HEK293 (cell line): ENCODE results near the gene SLC20A1.
A peak's percentile ranks its signal among the peaks of the same experiment; 100 is the strongest.

Source experiments
- CTCF ChIA-PET: fragments of 350-600 bp; formaldehyde crosslinking; extraction: SDS; loops from one replicate; lab custom pipeline; 2021; ENCODE audit warnings: antibody characterized with exemption; lab: Yijun Ruan, JAX
- POLR2A ChIA-PET: fragments of 300-600 bp; formaldehyde crosslinking; extraction: SDS; loops from one replicate; lab custom pipeline; 2020; ENCODE audit warnings: antibody characterized with exemption, inconsistent platforms; lab: Yijun Ruan, JAX
- H3K27ac ChIP-seq: fragments of 200-500 bp; sonication (Bioruptor generic); 2 replicates; pipeline ENCODE4 v1.5.1; 2014; ENCODE audit warnings: low read depth, low read length, control low read depth, inconsistent platforms; ENCODE audit errors: extremely low read depth
- H3K36me3 ChIP-seq, 2 experiments: fragments of 200-500 bp in 1 of 2; sonication (Bioruptor generic) in 1 of 2; 1 replicate in 1 of 2; 2 replicates in 1 of 2; pipeline ENCODE4 v1.5.1; 2014 to 2017; ENCODE audit warnings: inconsistent platforms in 2 of 2, low read length in 2 of 2; ENCODE audit not compliant: control insufficient read depth in 2 of 2, insufficient read depth in 1 of 2
- H3K4me1 ChIP-seq: fragments of 200-500 bp; sonication (Bioruptor generic); 2 replicates; pipeline ENCODE4 v1.5.1; 2014; ENCODE audit warnings: mild to moderate bottlenecking, low read length, inconsistent platforms; ENCODE audit not compliant: control insufficient read depth, insufficient read depth
- H3K4me3 ChIP-seq: 2 replicates; pipeline ENCODE4 v1.5.1; 2011; ENCODE audit warnings: low read depth, mild to moderate bottlenecking, control low read depth, low read length, moderate library complexity
- H3K9me3 ChIP-seq: fragments of 200-500 bp; sonication (Bioruptor generic); 2 replicates; pipeline ENCODE4 v1.5.1; 2014; ENCODE audit warnings: low read depth, low read length, inconsistent platforms; ENCODE audit not compliant: control insufficient read depth, insufficient read depth
- HOXC10 ChIP-seq: sonication (generic); formaldehyde crosslinking; IDR thresholded peaks from 2 replicates; pipeline ENCODE4 v1.8.1; 2023; ENCODE audit warnings: mild to moderate bottlenecking, missing genetic modification reagents
- IKZF3 ChIP-seq: fragments of 450-650 bp; IDR thresholded peaks from 2 replicates; pipeline ENCODE4 v1.5.0; 2018; ENCODE audit warnings: missing biosample characterization, mild to moderate bottlenecking, missing genetic modification characterization, moderate library complexity
- YY1 ChIP-seq: fragments of 450-650 bp; formaldehyde crosslinking; IDR thresholded peaks from 2 replicates; pipeline ENCODE4 v1.5.1; 2018; ENCODE audit warnings: missing biosample characterization, missing genetic modification characterization
- ZBTB8A ChIP-seq: fragments of 450-650 bp; formaldehyde crosslinking; IDR thresholded peaks from 2 replicates; pipeline ENCODE4 v1.5.1; 2016; ENCODE audit warnings: missing biosample characterization, missing genetic modification characterization
- ZNF398 ChIP-seq: fragments of 450-650 bp; formaldehyde crosslinking; IDR thresholded peaks from 2 replicates; pipeline ENCODE4 v1.5.1; 2017; ENCODE audit warnings: missing biosample characterization, missing genetic modification characterization
- ZNF423 ChIP-seq: fragments of 450-650 bp; formaldehyde crosslinking; IDR thresholded peaks from 2 replicates; pipeline ENCODE4 v1.5.1; 2016; ENCODE audit warnings: missing biosample characterization, missing genetic modification characterization
- ZNF580 ChIP-seq: fragments of 450-650 bp; formaldehyde crosslinking; IDR thresholded peaks from 2 replicates; pipeline ENCODE4 v1.5.1; 2016; ENCODE audit warnings: missing biosample characterization, missing genetic modification characterization
- ZNF626 ChIP-seq: fragments of 450-650 bp; sonication (Bioruptor Pico); formaldehyde crosslinking; IDR thresholded peaks from 2 replicates; pipeline ENCODE4 v1.5.1; 2018; ENCODE audit warnings: missing biosample characterization, missing genetic modification characterization, inconsistent platforms
- ZSCAN30 ChIP-seq: fragments of 450-650 bp; IDR thresholded peaks from 2 replicates; pipeline ENCODE4 v1.5.1; 2018; ENCODE audit warnings: missing biosample characterization, mild to moderate bottlenecking, missing genetic modification characterization, moderate library complexity
- TF ChIP-seq, protein P1 (sequence below): sonication (generic); formaldehyde crosslinking; IDR thresholded peaks from 2 replicates; pipeline ENCODE4 v1.8.1; 2022; ENCODE audit warnings: mild to moderate bottlenecking, moderate library complexity, missing genetic modification reagents
- TF ChIP-seq, protein P2 (sequence below): fragments of 450-650 bp; formaldehyde crosslinking; IDR thresholded peaks from 2 replicates; pipeline ENCODE4 v1.5.1; 2017; ENCODE audit warnings: missing biosample characterization, missing genetic modification characterization
- TF ChIP-seq, protein P3 (sequence below): fragments of 450-650 bp; formaldehyde crosslinking; IDR thresholded peaks from 2 replicates; pipeline ENCODE4 v1.5.1; 2016; ENCODE audit warnings: missing biosample characterization, missing genetic modification characterization

The SLC20A1 gene

DNA sequence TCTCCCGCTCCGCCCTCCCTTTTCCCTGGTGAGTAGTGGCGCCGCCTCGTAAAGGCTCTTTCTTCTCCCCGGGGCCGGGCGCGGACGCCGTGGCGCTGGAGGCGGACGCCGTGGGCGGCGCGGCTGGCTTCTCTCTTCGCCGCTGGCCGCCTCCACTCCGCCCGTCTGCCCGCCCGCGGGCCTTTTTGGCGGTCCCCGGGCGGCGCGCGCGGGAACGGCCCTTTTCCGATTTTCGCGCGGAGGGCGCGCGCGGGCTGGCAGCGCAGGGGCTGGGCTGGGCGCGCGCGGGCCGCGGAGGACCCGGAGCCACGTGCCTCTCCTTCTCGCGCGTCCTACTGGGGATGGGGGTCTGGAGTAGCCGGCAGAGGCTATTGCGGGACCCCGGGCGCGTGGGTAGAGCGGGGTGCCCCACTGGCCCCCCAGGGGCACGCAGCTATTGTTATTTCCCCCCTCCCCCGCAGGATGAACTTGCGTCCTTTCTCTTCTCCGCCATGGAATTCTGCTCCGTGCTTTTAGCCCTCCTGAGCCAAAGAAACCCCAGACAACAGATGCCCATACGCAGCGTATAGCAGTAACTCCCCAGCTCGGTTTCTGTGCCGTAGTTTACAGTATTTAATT is 472 bp downstream of the SLC20A1 start (continued):
- TF ChIP-seq ZNF423 (tag by site-specific recombination) (0 out of 2 replicates have a peak, but pooled peaks have one; percentile 21), ZNF398 (no peak), IKZF3 (tag by site-specific recombination) (0 out of 2 replicates have a peak, but pooled peaks have one; percentile 3), HOXC10 (CRISPR knock-in tag) (peak; percentile 99), YY1 (0 out of 2 replicates have a peak, but pooled peaks have one; percentile 5), ZNF580 (no peak), ZNF626 (tag by site-specific recombination) (no peak), ZSCAN30 (no peak)
- TF ChIP-seq, protein P1, sequence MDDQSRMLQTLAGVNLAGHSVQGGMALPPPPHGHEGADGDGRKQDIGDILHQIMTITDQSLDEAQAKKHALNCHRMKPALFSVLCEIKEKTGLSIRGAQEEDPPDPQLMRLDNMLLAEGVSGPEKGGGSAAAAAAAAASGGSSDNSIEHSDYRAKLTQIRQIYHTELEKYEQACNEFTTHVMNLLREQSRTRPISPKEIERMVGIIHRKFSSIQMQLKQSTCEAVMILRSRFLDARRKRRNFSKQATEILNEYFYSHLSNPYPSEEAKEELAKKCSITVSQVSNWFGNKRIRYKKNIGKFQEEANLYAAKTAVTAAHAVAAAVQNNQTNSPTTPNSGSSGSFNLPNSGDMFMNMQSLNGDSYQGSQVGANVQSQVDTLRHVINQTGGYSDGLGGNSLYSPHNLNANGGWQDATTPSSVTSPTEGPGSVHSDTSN: peak; percentile 98
- TF ChIP-seq, protein P2, sequence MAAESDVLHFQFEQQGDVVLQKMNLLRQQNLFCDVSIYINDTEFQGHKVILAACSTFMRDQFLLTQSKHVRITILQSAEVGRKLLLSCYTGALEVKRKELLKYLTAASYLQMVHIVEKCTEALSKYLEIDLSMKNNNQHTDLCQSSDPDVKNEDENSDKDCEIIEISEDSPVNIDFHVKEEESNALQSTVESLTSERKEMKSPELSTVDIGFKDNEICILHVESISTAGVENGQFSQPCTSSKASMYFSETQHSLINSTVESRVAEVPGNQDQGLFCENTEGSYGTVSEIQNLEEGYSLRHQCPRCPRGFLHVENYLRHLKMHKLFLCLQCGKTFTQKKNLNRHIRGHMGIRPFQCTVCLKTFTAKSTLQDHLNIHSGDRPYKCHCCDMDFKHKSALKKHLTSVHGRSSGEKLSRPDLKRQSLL: no peak
- TF ChIP-seq, all 188 proteins: peak for 14

DNA sequence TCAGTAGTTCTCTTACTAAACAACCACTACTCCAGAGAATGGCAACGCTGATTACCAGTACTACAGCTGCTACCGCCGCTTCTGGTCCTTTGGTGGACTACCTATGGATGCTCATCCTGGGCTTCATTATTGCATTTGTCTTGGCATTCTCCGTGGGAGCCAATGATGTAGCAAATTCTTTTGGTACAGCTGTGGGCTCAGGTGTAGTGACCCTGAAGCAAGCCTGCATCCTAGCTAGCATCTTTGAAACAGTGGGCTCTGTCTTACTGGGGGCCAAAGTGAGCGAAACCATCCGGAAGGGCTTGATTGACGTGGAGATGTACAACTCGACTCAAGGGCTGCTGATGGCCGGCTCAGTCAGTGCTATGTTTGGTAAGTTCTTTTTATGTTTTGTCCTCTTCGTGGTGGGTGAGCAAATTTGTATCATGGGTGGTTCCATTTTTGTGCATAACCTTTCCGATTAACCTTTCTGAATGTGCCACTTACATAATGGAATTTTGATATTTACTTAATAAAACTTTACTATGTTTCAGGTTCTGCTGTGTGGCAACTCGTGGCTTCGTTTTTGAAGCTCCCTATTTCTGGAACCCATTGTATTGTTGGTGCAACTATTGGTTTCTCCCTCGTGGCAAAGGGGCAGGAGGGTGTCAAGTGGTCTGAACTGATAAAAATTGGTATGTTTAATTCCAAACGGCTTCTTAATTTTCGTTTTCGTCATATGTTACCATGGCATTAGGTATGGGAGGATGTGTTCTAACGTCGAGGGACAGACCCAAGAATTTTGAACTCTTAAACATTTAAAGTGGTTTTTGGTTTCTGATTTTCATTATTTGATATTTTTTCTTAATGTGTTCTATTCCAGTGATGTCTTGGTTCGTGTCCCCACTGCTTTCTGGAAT is 1.3 kb downstream of the SLC20A1 start:
- CTCF ChIA-PET: interaction anchor here (0.6 to 3.4 kb wide), 6 partner anchors 16 to 294 kb away, joined by 3 to 19 read pairs (median 10); no protein-coding TSS in a partner anchor
- Histone ChIP-seq H3K27ac (peak overlapping the region; percentile 21; the same call in 1 of the 2 replicates), H3K9me3 (no peaks in the 10 kb centered on the region), H3K4me3 (peak overlapping the region; percentile 93), H3K36me3 (peaks cover 17 to 51% of the 10 kb centered on the region in 2 experiments), H3K4me1 (peaks cover 4% of the 10 kb centered on the region)
- POLR2A ChIA-PET: interaction anchor here (1.0 to 4.2 kb wide), 8 partner anchors 9 to 79 kb away, joined by 3 to 36 read pairs (median 4); partner anchors contain the start of gene CHCHD5
- no peak for TF ChIP-seq ZBTB8A (tag by site-specific recombination)
- TF ChIP-seq, protein P3, sequence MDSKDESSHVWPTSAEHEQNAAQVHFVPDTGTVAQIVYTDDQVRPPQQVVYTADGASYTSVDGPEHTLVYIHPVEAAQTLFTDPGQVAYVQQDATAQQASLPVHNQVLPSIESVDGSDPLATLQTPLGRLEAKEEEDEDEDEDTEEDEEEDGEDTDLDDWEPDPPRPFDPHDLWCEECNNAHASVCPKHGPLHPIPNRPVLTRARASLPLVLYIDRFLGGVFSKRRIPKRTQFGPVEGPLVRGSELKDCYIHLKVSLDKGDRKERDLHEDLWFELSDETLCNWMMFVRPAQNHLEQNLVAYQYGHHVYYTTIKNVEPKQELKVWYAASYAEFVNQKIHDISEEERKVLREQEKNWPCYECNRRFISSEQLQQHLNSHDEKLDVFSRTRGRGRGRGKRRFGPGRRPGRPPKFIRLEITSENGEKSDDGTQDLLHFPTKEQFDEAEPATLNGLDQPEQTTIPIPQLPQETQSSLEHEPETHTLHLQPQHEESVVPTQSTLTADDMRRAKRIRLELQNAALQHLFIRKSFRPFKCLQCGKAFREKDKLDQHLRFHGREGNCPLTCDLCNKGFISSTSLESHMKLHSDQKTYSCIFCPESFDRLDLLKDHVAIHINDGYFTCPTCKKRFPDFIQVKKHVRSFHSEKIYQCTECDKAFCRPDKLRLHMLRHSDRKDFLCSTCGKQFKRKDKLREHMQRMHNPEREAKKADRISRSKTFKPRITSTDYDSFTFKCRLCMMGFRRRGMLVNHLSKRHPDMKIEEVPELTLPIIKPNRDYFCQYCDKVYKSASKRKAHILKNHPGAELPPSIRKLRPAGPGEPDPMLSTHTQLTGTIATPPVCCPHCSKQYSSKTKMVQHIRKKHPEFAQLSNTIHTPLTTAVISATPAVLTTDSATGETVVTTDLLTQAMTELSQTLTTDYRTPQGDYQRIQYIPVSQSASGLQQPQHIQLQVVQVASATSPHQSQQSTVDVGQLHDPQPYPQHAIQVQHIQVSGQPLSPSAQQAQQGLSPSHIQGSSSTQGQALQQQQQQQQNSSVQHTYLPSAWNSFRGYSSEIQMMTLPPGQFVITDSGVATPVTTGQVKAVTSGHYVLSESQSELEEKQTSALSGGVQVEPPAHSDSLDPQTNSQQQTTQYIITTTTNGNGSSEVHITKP (tag by site-specific recombination): peak; percentile 81
